ENCODE measurements around the gene STAT3.

GRCh38 chr17:42294469-42295398 lies 93.5 kb downstream of the STAT3 start:
- TF ChIP-seq CTCF (IDR thresholded peaks at IDR 0.05) (no peak), EZH2 (IDR thresholded peaks at IDR 0.05; ENCODE audit: borderline replicate concordance, insufficient read depth, low read depth, low read length, poor library complexity, severe bottlenecking) (no peak)

Measured in B cell (primary cell).